Left kidney (tissue), 2 donors: Measurements from ENCODE around the gene SETDB1. TPM values are rescaled to one million over a fixed set of nuclear protein-coding genes. Genes with fewer than 3 reads are reported as not detected.

Source experiments
- DNase-seq: peaks from one replicate; pipeline ENCODE4 v3.0.0-alpha.2; 2013
- polyA plus RNA-seq: library from polyadenylated mRNA; unstranded; fragments of 120-200 nt; gene quantifications from one replicate; pipeline ENCODE4 v1.2.1, GENCODE V29; 2013; ENCODE audit not compliant: insufficient read length

Gene SETDB1
- polyA plus RNA-seq, 1 donor: 108 TPM

- no peak for DNase-seq
Observed at GRCh38 chr1:151002051-151002450, 75.9 kb downstream of the SETDB1 start.

GRCh38 chr1:151002611-151003010, 76.4 kb downstream of the SETDB1 start:
- no peak for DNase-seq

- no peak for DNase-seq
Observed at GRCh38 chr1:151003180-151003579, 77.0 kb downstream of the SETDB1 start.

- DNase-seq: no peak
Observed at GRCh38 chr1:151005729-151006319, 79.7 kb downstream of the SETDB1 start.

- DNase-seq: peak; percentile 84
Observed at GRCh38 chr1:151006327-151007052, 80.3 kb downstream of the SETDB1 start, which contains the start of gene MINDY1. Gene MINDY1, minus strand, starts transcription at chr1:151006902. Its CDS starts 4,285 bp downstream, at chr1:151002617.

- DNase-seq: no peak
Observed at GRCh38 chr1:151007853-151008243, 81.7 kb downstream of the SETDB1 start.

GRCh38 chr1:151008244-151009205, 82.4 kb downstream of the SETDB1 start, which contains the start of gene PRUNE1:
Gene PRUNE1, plus strand, starts transcription at chr1:151008449. Its CDS starts 184 bp downstream, at chr1:151008633.
- DNase-seq: peak; percentile 95

GRCh38 chr1:151009206-151009587, 83.0 kb downstream of the SETDB1 start:
- no peak for DNase-seq

- DNase-seq: no peak
Observed at GRCh38 chr1:151009674-151010345, 83.6 kb downstream of the SETDB1 start.

GRCh38 chr1:151010346-151010726, 84.2 kb downstream of the SETDB1 start:
- DNase-seq: no peak

GRCh38 chr1:151011154-151011850, 85.1 kb downstream of the SETDB1 start:
- DNase-seq: no peak

- no peak for DNase-seq
Observed at GRCh38 chr1:151012684-151013471, 86.7 kb downstream of the SETDB1 start.

GRCh38 chr1:151013518-151013917, 87.4 kb downstream of the SETDB1 start:
- DNase-seq: peak; percentile 70

Other genes with a start within 250 kb of the SETDB1 start
- 42.6 TPM for gene GOLPH3L, start 229.2 kb upstream of the SETDB1 start, polyA plus RNA-seq
- not detected for gene HORMAD1, start 205.5 kb upstream of the SETDB1 start, polyA plus RNA-seq
- gene CTSS, start 160.6 kb upstream of the SETDB1 start, polyA plus RNA-seq: 7.7 TPM
- gene CTSK, start 118.1 kb upstream of the SETDB1 start, polyA plus RNA-seq: 27.6 TPM
- 64.4 TPM for gene ARNT, start 49.8 kb upstream of the SETDB1 start, polyA plus RNA-seq
- 0.22 TPM for gene CTXND2, start 39.2 kb upstream of the SETDB1 start, polyA plus RNA-seq
- gene CERS2, start 48.5 kb downstream of the SETDB1 start, polyA plus RNA-seq: 307 TPM
- gene ANXA9, start 55.9 kb downstream of the SETDB1 start, polyA plus RNA-seq: 17.1 TPM
- 47.9 TPM for gene MINDY1, start 80.5 kb downstream of the SETDB1 start, polyA plus RNA-seq
- gene PRUNE1, start 82.1 kb downstream of the SETDB1 start, polyA plus RNA-seq: 47.6 TPM
- 3.4 TPM for gene BNIPL, start 110.2 kb downstream of the SETDB1 start, polyA plus RNA-seq
- 10.0 TPM for gene C1orf56, start 121.4 kb downstream of the SETDB1 start, polyA plus RNA-seq
- 88.6 TPM for gene CDC42SE1, start 133.3 kb downstream of the SETDB1 start, polyA plus RNA-seq
- 25.4 TPM for gene MLLT11, start 134.0 kb downstream of the SETDB1 start, polyA plus RNA-seq
- gene GABPB2, start 144.4 kb downstream of the SETDB1 start, polyA plus RNA-seq: 16.2 TPM
- gene SEMA6C, start 220.3 kb downstream of the SETDB1 start, polyA plus RNA-seq: 29.8 TPM
- 1.6 TPM for gene TNFAIP8L2, start 230.3 kb downstream of the SETDB1 start, polyA plus RNA-seq
- gene LYSMD1, start 239.5 kb downstream of the SETDB1 start, polyA plus RNA-seq: 16.9 TPM
- gene SCNM1, start 239.8 kb downstream of the SETDB1 start, polyA plus RNA-seq: 42.3 TPM
- 1.7 TPM for gene TMOD4, start 249.6 kb downstream of the SETDB1 start, polyA plus RNA-seq